ENCODE data around the gene PLPP4.

Gene PLPP4

DNA sequence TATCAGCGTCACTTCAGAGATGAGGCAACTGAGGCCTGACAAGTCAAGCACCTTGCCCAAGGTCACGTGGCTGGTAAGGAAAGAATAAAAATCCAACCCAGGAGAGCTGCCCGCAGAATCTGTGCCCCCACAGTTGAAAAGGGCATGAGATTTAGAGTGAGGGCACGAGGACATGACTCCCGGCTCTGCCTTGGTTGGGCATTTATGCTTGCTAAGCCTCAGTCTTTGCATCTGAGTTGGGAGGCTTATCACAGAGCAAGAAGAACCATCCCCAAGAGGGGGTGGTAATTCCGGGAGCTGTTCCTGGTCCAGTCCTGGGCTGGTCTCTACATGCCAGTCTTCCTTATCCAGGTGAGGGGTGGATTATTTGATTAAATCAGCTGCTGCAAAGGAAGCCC is 37.3 kb downstream of the PLPP4 start:
- TF ChIP-seq SNAI2 (CRISPR knock-in tag; IDR thresholded peaks at IDR 0.05) (no peak), ZC3H10 (CRISPR knock-in tag; IDR thresholded peaks at IDR 0.05) (no peak), TCF4 (CRISPR knock-in tag; IDR thresholded peaks at IDR 0.05; ENCODE audit: borderline replicate concordance) (no peak), PATZ1 (CRISPR knock-in tag; IDR thresholded peaks at IDR 0.05; ENCODE audit: borderline replicate concordance) (no peak), TSHZ2 (CRISPR knock-in tag; IDR thresholded peaks at IDR 0.05) (no peak), CSRNP3 (CRISPR knock-in tag; IDR thresholded peaks at IDR 0.05) (no peak), RARB (CRISPR knock-in tag; IDR thresholded peaks at IDR 0.05) (no peak), GLIS3 (CRISPR knock-in tag; IDR thresholded peaks at IDR 0.05) (no peak), CSDC2 (CRISPR knock-in tag; IDR thresholded peaks at IDR 0.05) (no peak), POU6F1 (CRISPR knock-in tag; IDR thresholded peaks at IDR 0.05; ENCODE audit: borderline replicate concordance, low read depth) (no peak), ESRRG (CRISPR knock-in tag; IDR thresholded peaks at IDR 0.05) (no peak), PPARA (CRISPR knock-in tag; IDR thresholded peaks at IDR 0.05; ENCODE audit: borderline replicate concordance) (no peak), TOX (CRISPR knock-in tag; IDR thresholded peaks at IDR 0.05; ENCODE audit: borderline replicate concordance) (no peak), OSR1 (CRISPR knock-in tag; IDR thresholded peaks at IDR 0.05) (no peak), ZNF565 (CRISPR knock-in tag; conservative IDR thresholded peaks at IDR 0.05; ENCODE audit: low read depth) (no peak), BACH2 (CRISPR knock-in tag; IDR thresholded peaks at IDR 0.05; ENCODE audit: borderline replicate concordance) (no peak), ZNF8 (CRISPR knock-in tag; IDR thresholded peaks at IDR 0.05) (no peak)
- TF ChIP-seq, protein P1, sequence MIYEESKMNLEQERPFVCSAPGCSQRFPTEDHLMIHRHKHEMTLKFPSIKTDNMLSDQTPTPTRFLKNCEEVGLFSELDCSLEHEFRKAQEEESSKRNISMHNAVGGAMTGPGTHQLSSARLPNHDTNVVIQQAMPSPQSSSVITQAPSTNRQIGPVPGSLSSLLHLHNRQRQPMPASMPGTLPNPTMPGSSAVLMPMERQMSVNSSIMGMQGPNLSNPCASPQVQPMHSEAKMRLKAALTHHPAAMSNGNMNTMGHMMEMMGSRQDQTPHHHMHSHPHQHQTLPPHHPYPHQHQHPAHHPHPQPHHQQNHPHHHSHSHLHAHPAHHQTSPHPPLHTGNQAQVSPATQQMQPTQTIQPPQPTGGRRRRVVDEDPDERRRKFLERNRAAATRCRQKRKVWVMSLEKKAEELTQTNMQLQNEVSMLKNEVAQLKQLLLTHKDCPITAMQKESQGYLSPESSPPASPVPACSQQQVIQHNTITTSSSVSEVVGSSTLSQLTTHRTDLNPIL (CRISPR knock-in tag; IDR thresholded peaks at IDR 0.05; ENCODE audit: low read depth): no peak
- no peak for ATAC-seq

DNA sequence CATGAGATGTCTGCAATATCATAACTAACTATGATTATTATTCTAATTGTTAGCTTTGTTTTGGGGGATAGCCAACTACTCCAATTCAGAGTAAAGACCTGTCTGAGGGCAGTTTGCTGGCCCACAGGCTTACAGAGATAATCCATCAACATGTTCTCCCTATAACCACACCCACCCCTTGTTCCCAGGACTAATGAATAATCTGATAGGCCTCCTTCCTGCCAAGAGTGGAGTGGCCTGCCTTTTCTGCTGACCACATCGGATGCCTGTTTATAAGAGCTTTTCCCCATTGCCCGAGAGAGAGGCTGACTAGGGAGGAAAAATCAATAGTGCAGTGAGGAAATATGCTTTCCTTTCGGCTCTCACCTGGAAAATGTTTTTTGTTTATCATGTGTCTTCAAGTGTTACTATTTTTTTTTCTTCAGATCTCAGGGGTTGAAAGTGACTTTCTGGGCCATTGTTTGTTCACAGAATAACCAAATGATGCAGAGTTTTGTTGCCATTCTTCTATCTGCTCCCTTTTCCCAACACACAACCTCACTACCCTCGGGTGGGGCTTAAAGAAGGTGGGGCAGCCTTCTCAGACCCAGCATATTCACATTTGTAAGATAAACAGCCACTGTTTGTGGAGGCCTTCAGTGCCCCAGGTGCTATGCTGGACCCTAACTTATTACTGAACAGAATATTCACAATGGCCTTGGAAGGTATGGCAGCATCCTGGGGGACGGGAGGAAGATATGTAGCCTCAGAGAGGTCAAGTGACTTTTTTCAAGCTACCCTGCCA is 38.4 kb downstream of the PLPP4 start:
- TF ChIP-seq GLIS3 (CRISPR knock-in tag; IDR thresholded peaks at IDR 0.05) (no peak), POU6F1 (CRISPR knock-in tag; IDR thresholded peaks at IDR 0.05; ENCODE audit: borderline replicate concordance, low read depth) (no peak)
- TF ChIP-seq, protein P1 (CRISPR knock-in tag; IDR thresholded peaks at IDR 0.05; ENCODE audit: low read depth): no peak
- ATAC-seq: peak; percentile 67

All from SK-N-SH treated with all-trans-retinoic acid at 6 μM for 48 hours (cell line).